Measurements from ENCODE around the gene NARS2.

GRCh38 chr11:78613378-78613813 is 38.7 kb upstream of the NARS2 start:
- TF ChIP-seq, protein P1, sequence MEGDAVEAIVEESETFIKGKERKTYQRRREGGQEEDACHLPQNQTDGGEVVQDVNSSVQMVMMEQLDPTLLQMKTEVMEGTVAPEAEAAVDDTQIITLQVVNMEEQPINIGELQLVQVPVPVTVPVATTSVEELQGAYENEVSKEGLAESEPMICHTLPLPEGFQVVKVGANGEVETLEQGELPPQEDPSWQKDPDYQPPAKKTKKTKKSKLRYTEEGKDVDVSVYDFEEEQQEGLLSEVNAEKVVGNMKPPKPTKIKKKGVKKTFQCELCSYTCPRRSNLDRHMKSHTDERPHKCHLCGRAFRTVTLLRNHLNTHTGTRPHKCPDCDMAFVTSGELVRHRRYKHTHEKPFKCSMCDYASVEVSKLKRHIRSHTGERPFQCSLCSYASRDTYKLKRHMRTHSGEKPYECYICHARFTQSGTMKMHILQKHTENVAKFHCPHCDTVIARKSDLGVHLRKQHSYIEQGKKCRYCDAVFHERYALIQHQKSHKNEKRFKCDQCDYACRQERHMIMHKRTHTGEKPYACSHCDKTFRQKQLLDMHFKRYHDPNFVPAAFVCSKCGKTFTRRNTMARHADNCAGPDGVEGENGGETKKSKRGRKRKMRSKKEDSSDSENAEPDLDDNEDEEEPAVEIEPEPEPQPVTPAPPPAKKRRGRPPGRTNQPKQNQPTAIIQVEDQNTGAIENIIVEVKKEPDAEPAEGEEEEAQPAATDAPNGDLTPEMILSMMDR (conservative IDR thresholded peaks at IDR 0.05; ENCODE audit: low read depth, low read length), result no peak
- TF ChIP-seq EZH2 (IDR thresholded peaks at IDR 0.05; ENCODE audit: borderline replicate concordance, low read depth, low read length, poor library complexity, severe bottlenecking), result no peak
